T-helper 22 cell (primary cell): Measurements from ENCODE around the gene GFI1.
"Not testable (repeated sequence)": the region's sequence is repeated elsewhere in the genome, so short reads cannot be mapped to it uniquely, and the experiment has no call there.

Source experiments
- DNase-seq: peaks from one replicate; pipeline ENCODE4 v3.0.0-alpha.2; 2020; ENCODE audit warnings: low read depth

Gene GFI1

DNA sequence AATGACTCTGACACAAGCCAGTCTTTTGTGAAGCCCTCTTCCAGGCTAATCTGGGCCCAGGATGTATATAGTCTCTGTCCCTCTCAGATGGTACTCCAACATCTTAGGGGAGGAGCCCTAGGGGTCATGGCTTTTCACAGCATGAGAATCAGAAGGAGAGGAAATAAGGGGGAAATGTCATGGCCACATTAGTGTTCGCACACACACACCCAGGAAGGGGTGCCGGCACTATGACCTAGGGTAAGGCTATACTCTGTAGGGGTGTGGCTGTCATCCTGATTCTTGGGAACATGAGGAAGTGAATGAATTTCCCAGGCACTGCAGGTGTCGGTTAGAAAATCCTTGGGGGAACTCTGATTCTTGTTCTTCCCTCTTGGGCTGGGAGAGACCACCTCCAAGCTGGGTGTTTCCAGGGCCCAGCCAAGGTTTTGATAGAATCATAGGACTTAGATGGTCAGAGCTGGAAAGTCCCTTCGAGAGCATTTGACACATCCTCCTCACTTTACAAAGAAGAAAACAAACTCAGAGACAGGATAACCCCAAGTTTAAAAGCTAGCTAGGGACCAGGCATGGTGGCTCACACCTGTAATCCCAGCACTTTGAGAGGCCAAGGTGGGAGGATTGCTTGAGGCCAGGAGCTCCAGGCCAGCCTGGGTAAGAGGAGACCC is 22.0 kb downstream of the GFI1 start:
- DNase-seq = no peak

- no peak for DNase-seq
Measured at GRCh38 chr1:92461364-92462097, 25.2 kb downstream of the GFI1 start.

DNA sequence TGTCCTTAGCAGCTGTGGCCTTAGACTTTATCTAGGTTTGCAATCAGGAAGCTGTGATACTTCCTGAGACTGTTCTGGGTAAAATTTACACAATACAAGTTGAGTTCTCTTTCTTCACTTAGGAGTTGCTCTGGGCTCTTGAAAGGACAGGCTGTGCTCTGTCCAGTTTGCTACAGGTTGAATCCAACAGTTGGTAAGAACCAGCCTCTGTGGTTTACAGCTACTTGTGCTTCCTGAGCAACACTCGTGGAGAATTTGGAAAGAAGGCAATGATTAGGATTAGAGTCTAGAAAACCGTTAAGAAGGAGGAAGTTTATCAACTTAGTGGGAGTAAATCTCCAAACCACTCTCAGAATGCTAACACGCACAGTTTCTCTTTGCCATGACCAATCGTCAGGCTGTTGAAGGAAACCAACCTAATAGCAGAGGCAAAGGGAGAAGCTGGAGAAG is 26.8 kb downstream of the GFI1 start:
- no peak for DNase-seq

GRCh38 chr1:92458146-92458545 is 28.6 kb downstream of the GFI1 start:
- no peak for DNase-seq

- DNase-seq = no peak
Measured at GRCh38 chr1:92447976-92448375, 38.7 kb downstream of the GFI1 start.

GRCh38 chr1:92447033-92447681 is 39.6 kb downstream of the GFI1 start:
- no peak for DNase-seq

DNA sequence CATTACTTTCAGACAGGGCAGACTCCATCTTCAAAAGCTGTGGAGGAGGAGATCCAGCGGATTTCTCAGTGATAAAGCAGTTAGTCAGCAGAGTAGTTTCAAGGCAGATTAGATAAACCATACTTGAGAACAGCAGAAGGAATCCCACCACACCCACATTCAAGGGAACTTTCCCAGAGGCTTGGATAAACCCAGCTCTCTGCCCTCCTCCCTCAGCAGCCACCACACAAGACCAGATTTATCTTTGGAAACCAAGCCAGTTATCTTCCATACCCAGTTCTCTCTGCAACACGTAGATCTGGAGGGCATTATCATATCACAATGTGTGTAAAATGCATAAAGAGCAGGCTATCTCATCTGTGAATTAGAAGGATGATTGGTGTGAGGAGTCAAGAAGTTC is 40.2 kb downstream of the GFI1 start:
- DNase-seq = no peak

GRCh38 chr1:92445865-92446264 is 40.9 kb downstream of the GFI1 start:
- no peak for DNase-seq

- no peak for DNase-seq
Measured at GRCh38 chr1:92444351-92444750, 42.4 kb downstream of the GFI1 start.

DNA sequence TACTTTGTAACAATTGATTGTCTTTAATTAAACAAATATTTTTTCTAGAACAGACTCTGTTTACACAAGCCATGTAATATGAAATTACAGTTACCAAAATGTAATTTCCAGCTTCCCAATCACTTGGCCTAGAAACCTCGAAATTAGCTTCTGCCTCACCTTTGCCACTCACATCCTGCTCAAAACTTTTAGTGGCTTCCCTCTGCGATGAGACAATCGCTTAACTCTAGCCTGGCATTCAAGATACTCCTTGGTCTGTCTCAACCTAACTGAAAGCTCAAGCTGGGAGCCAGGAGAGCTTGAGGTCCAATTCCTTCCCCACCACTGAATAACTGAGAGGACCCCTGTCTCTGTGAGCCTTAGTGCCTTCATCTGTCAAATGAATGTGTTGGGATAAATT is 42.8 kb downstream of the GFI1 start:
- DNase-seq = no peak

DNA sequence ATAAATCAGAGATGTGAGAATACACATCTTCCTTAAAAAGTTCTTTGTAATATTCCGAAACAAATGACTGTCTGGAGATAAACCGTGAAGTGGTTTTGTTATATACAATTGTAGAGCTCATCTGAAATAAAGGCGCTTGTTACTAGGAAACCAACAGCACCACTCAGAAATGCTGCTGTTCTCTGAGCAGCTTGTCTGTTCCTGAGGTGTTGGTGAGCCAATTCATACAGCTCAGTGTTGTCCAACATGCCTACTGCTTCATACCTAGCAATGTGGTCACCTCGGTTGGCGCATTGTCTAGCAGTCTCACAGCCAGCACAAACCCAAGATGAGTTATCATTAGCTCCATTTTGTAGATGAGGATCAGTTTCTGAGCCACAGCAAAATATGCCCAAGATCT is 44.4 kb downstream of the GFI1 start:
- DNase-seq = no peak

DNA sequence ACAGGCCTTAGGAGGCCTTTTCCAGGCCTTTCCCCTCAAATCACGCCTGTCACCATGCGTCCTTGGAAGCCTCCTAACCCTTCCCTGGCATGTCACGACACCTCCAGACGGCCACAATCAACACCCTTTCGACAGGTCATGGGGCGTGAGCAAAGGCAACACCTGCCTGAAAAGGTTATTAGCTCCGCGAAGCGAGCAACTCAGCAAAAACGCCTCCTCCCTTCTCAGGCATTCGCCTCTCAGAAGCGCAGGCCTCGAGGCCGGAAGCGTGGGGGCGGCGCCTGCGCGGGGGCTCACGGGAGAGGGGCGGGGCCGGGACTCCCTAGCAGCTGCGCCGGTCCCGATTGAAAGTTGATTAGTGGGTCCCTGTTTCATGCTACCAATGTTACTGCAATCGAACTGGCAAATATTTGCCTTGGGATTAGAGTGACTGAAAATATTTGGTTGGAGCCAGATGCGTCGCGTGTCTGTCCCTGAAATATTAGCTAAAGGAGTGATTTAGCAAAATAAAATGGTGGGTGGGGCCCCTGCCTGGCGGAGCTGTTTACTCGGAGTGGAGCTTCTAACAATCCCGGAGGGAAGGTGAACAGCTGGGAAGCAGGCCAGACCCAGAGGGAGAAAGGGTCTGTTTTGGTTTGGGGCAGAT is 44.9 kb downstream of the GFI1 start:
- DNase-seq = no peak

- no peak for DNase-seq
Measured at GRCh38 chr1:92441316-92441696, 45.4 kb downstream of the GFI1 start.

- no peak for DNase-seq
Measured at GRCh38 chr1:92439291-92439690, 47.4 kb downstream of the GFI1 start.

GRCh38 chr1:92434572-92434971 is 52.2 kb downstream of the GFI1 start:
- DNase-seq = not testable (repeated sequence)

GRCh38 chr1:92430030-92430429 is 56.7 kb downstream of the GFI1 start:
- DNase-seq = no peak

DNA sequence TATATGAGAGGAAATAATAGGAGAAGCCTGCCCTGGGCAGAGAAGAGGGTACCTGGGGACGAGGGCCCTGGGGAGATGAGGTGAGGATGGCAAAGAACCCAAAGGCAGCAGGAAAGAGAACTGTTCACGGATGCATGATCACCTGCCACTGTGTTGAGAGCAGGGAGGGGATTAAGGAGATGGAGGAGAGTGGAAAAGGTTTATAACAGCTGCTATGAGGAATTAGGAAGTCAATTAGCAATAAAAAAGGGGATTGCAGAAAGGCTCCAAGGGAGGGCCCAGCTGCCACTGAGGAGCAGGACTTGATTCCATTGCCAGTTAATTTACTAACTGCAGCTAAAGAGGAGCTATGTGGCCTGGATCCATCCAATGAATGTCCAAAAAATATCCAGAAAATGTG is 61.1 kb downstream of the GFI1 start:
- DNase-seq = no peak
